Mucosa of gallbladder (tissue), 1 donor: ENCODE measurements around the gene ZNF440. TPM values are rescaled to one million over a fixed set of nuclear protein-coding genes. Genes with fewer than 3 reads are reported as not detected.
"Not testable (repeated sequence)": the region's sequence is repeated elsewhere in the genome, so short reads cannot be mapped to it uniquely, and the experiment has no call there.

Source experiments
- DNase-seq: peaks from one replicate; pipeline ENCODE4 v3.0.0-alpha.2; 2020; ENCODE audit warnings: low spot score
- total RNA-seq: library from RNA; stranded (reverse); gene quantifications from one replicate; pipeline ENCODE4 v1.2.1, GENCODE V29; 2021
- donor health status: DM: no; HTN: no; CAD: no.

The ZNF440 gene
- 14.1 TPM for total RNA-seq

GRCh38 chr19:11814029-11814699 is at the start of gene ZNF440:
Gene ZNF440 (plus strand): TSS chr19:11814273. CDS start chr19:11814448, 175 bp downstream.
- peak; percentile 97 for DNase-seq

- peak; percentile 98 for DNase-seq
Observed at GRCh38 chr19:11766597-11767591, 47.2 kb upstream of the ZNF440 start, which contains the start of gene ZNF441. Gene ZNF441 (plus strand): TSS chr19:11767000. CDS start chr19:11767194, 194 bp downstream.

- DNase-seq = peak; percentile 65
Observed at GRCh38 chr19:11767633-11768133, 46.4 kb upstream of the ZNF440 start.

GRCh38 chr19:11769995-11770394 is 44.1 kb upstream of the ZNF440 start:
- no peak for DNase-seq

DNA sequence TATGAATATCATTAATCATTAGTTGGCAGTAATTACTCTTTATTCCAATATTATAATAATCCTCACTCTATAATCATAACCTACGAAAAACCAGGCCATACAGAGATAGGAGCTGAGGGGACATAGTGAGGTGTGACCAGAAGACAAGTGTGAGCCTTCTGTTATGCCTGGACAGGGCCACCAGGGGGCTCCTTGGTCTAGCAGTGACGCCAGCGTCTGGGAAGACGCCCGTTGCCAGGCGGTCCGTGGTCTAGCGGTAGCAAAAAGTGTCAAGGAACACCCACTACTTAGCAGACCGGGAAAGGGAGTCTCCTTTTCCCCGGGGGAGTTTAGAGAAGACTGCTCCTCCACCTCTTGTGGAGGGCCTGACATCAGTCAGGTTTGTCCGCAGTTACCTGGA is 42.6 kb upstream of the ZNF440 start:
- DNase-seq = not testable (repeated sequence)

DNA sequence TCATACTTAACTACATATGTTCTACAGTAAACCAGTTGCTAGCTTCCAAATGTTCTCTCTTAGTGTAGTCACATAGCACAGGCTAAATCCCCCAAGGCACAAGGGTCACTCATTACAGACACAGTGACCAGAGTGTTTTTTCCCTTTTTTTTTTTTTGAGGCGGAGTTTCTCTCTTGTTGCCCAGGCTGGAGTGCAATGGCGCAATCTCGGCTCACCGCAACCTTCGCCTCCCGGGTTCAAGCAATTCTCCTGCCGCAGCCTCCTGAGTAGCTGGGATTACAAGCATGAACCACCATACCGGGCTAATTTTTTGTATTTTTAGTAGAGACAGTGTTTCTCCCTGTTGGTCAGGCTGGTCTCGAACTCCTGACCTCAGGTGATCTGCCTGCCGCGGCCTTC is 37.4 kb upstream of the ZNF440 start:
- not testable (repeated sequence) for DNase-seq

DNA sequence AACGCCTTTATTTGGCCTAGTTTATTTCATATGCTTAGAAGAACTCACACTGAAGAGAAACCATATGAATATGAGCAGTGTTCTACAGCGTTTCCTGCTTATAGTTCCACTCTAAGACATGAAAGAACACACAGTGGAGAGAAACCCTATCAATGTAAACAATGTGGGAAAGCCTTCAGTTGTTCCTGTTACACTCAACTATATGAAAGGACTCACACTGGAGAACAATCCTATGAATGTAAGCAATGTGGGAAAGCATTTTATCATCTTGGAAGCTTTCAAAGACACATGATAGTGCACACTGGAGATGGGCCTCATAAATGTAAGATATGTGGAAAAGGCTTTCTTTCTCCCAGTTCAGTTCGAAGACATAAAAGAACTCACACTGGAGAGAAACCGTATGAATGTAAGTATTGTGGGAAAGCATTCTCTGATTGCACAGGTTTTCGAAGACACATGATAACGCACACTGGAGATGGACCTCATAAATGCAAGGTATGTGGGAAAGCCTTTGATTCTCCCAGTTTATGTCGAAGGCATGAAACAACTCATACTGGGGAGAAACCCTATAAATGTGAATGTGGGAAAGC is 33.5 kb upstream of the ZNF440 start:
- DNase-seq = no peak

DNA sequence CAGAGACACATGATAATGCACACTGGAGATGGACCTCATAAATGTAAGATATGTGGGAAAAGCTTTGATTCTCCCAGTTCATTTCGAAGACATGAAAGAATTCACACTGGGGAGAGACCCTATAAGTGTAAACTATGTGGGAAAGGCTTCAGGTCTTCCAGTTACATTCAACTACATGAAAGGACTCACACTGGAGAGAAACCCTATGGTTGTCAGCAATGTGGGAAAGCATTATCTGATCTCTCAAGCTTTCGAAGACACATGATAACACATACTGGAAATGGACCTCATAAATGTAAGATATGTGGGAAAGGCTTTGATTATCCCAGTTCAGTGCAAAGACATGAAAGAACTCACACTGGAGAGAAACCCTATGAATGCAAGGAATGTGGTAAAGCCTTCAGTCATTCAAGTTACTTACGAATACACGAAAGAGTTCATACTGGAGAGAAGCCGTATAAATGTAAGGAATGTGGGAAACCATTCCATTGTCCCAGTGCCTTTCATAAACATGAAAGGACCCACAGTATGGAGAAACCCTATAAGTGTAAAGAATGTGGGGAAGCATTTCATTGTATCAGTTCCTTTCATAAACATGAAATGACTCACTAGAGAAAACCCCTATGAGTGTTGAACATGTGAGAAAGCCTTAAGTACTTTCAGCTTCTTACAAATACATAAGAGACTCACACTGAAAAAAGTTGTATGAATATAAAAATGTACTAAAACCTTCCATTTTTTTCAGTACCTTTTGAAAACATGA is 32.6 kb upstream of the ZNF440 start:
- DNase-seq = no peak

- DNase-seq = no peak
Observed at GRCh38 chr19:11783767-11784166, 30.3 kb upstream of the ZNF440 start.

DNA sequence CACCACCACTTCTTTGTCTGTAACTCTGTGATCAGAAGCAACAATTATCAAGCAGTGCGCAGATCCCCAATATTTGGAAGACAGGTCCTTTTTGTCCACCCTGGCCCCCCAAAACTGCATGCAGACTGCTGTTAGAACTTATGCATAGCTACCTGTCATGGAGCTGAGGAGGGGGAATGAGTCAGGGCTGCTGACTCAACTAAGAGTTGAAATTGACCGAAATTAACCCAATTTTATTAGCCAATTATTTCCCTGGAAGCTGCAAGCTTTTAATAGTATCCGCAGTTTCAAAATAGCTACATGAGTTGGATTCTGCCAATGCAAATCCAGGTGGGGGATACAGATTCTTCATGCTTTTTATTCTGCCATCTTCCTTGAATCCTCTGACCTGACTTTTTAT is 29.7 kb upstream of the ZNF440 start:
- DNase-seq = no peak

- DNase-seq = no peak
Observed at GRCh38 chr19:11787536-11787935, 26.5 kb upstream of the ZNF440 start.

DNA sequence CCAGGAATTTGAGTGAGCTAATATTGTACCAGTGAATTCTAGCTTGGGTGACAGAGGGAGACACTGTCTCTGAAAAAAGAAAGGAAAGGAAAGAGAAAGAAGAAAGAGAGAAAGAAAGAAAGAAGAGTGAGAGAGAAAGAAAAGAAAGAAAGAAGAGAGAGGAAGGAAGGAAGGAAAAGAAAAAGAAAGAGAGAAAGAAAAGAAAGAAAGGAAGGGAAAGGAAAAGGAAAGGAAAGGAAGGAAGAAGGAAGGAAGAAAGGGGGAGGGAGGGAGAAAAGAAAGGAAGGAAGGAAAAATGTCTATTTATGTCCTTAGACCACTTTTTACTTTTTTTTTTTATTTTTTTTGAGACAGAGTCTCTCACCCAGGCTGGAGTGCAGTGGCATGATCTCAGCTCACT is 21.1 kb upstream of the ZNF440 start:
- DNase-seq = no peak

DNA sequence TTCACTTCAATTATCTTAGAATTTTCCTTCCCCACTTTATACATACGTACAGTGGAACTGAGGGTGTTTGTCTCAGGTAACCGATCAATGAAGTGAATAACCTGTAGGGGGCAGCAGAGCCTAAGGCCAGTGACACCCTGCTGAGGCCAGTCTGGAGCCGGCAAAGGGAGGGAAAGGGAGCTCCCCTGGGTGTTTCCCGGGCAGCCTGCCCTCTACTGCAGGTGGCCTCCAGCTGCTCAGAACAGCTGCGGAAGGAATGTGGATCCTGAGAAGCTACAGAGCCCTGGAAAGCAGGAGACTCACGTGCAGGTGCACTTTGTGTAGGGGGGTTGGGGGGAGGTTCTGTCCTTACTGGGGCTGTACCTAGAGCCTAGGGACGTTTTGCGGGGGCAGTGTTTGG is 16.6 kb upstream of the ZNF440 start:
- DNase-seq = peak; percentile 92

DNA sequence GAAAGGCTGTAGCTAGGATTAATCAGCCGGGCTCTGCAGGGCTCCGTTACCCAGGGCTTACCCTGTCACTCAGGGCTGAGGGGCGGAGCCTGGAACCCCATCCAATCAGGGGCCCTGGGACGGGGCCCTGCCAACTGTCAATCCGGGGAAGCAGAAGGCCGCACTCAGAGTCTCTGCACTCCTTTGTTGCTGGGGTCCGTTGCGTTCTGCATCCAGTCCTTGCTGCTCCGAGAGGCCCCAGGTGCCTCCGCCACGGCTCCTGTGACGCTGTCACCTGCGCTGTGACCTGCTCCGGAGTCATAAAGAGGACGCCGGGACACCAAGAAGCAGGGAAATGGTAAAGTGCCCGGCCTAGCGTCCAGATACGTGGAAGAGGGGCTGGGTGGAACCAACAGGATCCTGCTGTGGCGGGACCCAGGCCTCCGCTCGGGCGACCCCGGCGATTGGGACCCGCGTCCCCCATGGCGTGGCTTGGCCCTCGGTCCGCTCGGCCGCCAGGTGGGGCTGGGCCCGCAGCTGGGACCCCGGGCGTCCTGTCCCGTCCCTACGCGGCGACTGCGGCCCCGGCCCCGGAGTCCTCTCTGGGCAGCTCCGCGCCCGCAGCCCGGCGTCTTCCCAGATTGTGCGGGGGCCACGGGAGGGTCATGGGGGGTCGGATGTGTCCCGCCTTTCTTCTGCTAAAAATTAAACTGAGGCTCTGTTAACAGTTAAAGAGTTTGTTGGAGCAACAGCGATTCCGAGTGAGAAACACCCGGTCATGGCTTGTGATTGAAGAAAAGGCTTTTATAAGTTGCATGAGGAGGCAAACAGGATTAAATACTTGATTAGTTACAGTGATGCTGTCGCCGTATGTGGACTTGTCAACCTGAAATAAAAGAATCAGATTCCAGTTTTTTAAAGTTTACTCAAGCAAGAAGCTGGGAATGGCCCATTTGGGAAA is 15.4 kb upstream of the ZNF440 start, which contains the start of gene ZNF491:
ZNF491 (plus strand) TSS at position 133 of the 940 bp plus-strand sequence. CDS start 7,431 bp downstream, outside the sequence.
- DNase-seq = peak; percentile 94

- no peak for DNase-seq
Observed at GRCh38 chr19:11806354-11807098, 7.5 kb upstream of the ZNF440 start.

DNA sequence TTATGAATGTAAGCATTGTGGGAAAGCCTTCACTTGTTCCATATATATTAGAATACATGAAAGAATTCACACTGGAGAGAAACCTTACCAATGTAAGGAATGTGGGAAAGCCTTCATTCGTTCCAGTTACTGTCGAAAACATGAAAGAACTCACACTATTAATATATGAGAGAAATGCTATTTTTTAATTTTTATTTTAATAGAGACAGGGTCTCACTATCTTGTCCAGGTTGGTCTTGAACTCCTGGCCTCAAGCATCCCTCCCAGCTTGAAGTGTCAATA is 7.0 kb upstream of the ZNF440 start:
- no peak for DNase-seq

GRCh38 chr19:11813703-11814028 is 407 bp upstream of the ZNF440 start:
- DNase-seq = no peak

- no peak for DNase-seq
Observed at GRCh38 chr19:11814700-11815035, 595 bp downstream of the ZNF440 start.

DNA sequence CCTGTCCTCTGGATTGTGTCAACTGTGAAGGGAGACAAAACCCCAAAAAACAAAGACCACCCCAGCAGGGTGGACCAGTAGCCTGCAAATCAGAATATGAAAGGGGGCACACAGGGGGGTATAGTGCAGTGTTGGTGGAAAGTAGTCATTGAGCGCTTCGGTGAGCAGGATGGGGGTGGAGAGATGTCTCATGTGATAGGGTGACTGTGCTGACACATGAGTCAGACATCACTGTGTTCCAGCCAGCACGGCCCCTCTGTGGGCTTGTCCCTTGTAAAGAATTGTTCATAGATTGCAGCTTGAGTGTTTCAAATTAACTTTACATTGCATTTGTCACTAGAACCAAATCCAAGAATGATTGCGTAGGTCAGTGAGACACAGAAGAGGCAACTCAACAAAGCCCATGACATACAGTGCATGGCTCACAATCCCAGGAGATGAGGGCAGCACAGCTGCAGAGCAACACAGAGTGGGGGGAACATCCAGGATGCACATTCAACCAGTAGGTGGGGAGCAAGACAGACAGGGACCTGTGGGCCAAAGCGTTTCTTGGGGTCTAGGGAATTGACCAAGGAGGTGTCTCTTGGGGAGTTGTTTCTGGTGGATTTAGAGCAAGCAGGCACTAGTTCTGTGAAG is 7.5 kb downstream of the ZNF440 start:
- DNase-seq = no peak
